GM12878 (cell line): ENCODE data around the gene LRRIQ1. TPM values are rescaled to one million over a fixed set of nuclear protein-coding genes. Genes with fewer than 3 reads are reported as not detected.

ENCODE experiments used
- ATAC-seq: fragments of 200-7000 bp; cut with Tn5 transposase; 3 replicates; pipeline ENCODE4 v1.9.1; 2020; ENCODE audit warnings: mild to moderate bottlenecking, moderate library complexity
- BruUV-seq: library from RNA; stranded (reverse); fragments of 400-500 nt; replicated peaks from 2 replicates; lab custom pipeline; 2021; lab: Mats Ljungman, UMichigan
- CTCF ChIA-PET: fragments of 300-600 bp; sonication (Branson Sonifier 250); formaldehyde crosslinking; extraction: SDS; loops from one replicate; lab custom pipeline; 2021; ENCODE audit warnings: inconsistent platforms; lab: Yijun Ruan, JAX
- POLR2A ChIA-PET: fragments of 350-600 bp; formaldehyde crosslinking; extraction: SDS; loops from one replicate; lab custom pipeline; 2021; ENCODE audit warnings: inconsistent platforms; lab: Charles Lee
- RAD21 ChIA-PET: fragments of 300-600 bp; sonication (Branson Sonifier 250); formaldehyde crosslinking; loops from one replicate; lab custom pipeline; 2023; ENCODE audit warnings: antibody characterized with exemption; ENCODE audit not compliant: unreplicated experiment; lab: Charles Lee
- SMC1A ChIA-PET: fragments of 300-600 bp; sonication (Branson Sonifier 250); formaldehyde crosslinking; loops from one replicate; lab custom pipeline; 2023; ENCODE audit not compliant: unreplicated experiment, uncharacterized antibody; lab: Charles Lee
- DNase-seq: peaks from one replicate; pipeline ENCODE4 v3.0.0-alpha.2; 2011; ENCODE audit warnings: low read depth, low spot score
- FAIRE-seq: peaks from 3 replicates; lab custom pipeline; 2011; peaks lifted over from hg19 to GRCh38; lab: Jason Lieb, UNC
- H2AFZ ChIP-seq: 2 replicates; pipeline ENCODE4 v1.6.0; 2011; ENCODE audit warnings: low read depth, low read length, control low read depth; ENCODE audit not compliant: control insufficient read depth
- H3K27ac ChIP-seq: 2 replicates; pipeline ENCODE4 v1.5.1; 2011; ENCODE audit warnings: control low read depth; ENCODE audit not compliant: control insufficient read depth, insufficient read depth
- H3K27me3 ChIP-seq, 2 experiments: replicated peaks in 1 of 2; 2 replicates each; pipeline versions ENCODE4 v1.6.0 to v1.6.1; 2011; ENCODE audit warnings: low read length in 1 of 2; ENCODE audit not compliant: control insufficient read depth in 2 of 2, insufficient read depth in 2 of 2
- H3K36me3 ChIP-seq, 2 experiments: 2 replicates each; pipeline ENCODE4 v1.5.1; 2011; ENCODE audit warnings: low read length in 1 of 2; ENCODE audit not compliant: control insufficient read depth in 2 of 2, insufficient read depth in 2 of 2
- H3K4me1 ChIP-seq: 2 replicates; pipeline ENCODE4 v1.6.1; 2011; ENCODE audit warnings: mild to moderate bottlenecking, low read length, moderate library complexity, mixed read lengths; ENCODE audit not compliant: control insufficient read depth, insufficient read depth
- H3K4me2 ChIP-seq: 2 replicates; pipeline ENCODE4 v1.6.0; 2011; ENCODE audit warnings: control low read depth; ENCODE audit not compliant: control insufficient read depth, insufficient read depth
- H3K4me3 ChIP-seq: fragments of 200-600 bp; sonication (generic); 2 replicates; pipeline ENCODE4 v1.5.1; 2016
- H3K79me2 ChIP-seq: 2 replicates; pipeline ENCODE4 v1.6.0; 2011; ENCODE audit warnings: low read length; ENCODE audit not compliant: control insufficient read depth, insufficient read depth
- H3K9ac ChIP-seq: 2 replicates; pipeline ENCODE4 v1.8.0; 2011; ENCODE audit warnings: low read length, control low read depth, mixed read lengths; ENCODE audit not compliant: control insufficient read depth, insufficient read depth
- H3K9me3 ChIP-seq: replicated peaks from 3 replicates; pipeline ENCODE4 v1.5.1; 2011; ENCODE audit warnings: mild to moderate bottlenecking, low read length; ENCODE audit not compliant: control insufficient read depth, insufficient read depth
- H4K20me1 ChIP-seq: 2 replicates; pipeline ENCODE4 v1.6.0; 2011; ENCODE audit not compliant: control insufficient read depth, insufficient read depth
- CEBPB ChIP-seq, 2 experiments: fragments of 150-350 bp in 1 of 2; IDR thresholded peaks; 2 replicates each; pipeline ENCODE4 v1.6.1; 2012 to 2014; ENCODE audit warnings: low read depth in 2 of 2, low read length in 2 of 2, borderline replicate concordance in 1 of 2, inconsistent platforms in 1 of 2
- CREM ChIP-seq: IDR thresholded peaks from 2 replicates; pipeline ENCODE4 v1.6.1; 2014; ENCODE audit warnings: antibody characterized with exemption, low read depth
- E2F8 ChIP-seq: fragments of 450-650 bp; IDR thresholded peaks from 2 replicates; pipeline ENCODE4 v1.6.1; 2018; ENCODE audit warnings: mild to moderate bottlenecking, low read depth, moderate library complexity; ENCODE audit not compliant: partially characterized antibody
- HDAC2 ChIP-seq: fragments of 200-600 bp; sonication (generic); IDR thresholded peaks from 2 replicates; pipeline ENCODE4 v1.6.1; 2017
- HDGF ChIP-seq: fragments of 450-650 bp; IDR thresholded peaks from 2 replicates; pipeline ENCODE4 v1.6.1; 2016; ENCODE audit warnings: antibody characterized with exemption
- IKZF1 ChIP-seq: fragments of 450-650 bp; conservative IDR thresholded peaks from 2 replicates; pipeline ENCODE4 v1.6.1; 2017; ENCODE audit warnings: antibody characterized with exemption, mild to moderate bottlenecking
- NFIC ChIP-seq: IDR thresholded peaks from 2 replicates; pipeline ENCODE4 v1.6.1; 2012; ENCODE audit warnings: low read depth, mild to moderate bottlenecking, inconsistent platforms, low read length, moderate library complexity
- NKRF ChIP-seq: fragments of 450-650 bp; conservative IDR thresholded peaks from 2 replicates; pipeline ENCODE4 v1.6.1; 2017; ENCODE audit warnings: mild to moderate bottlenecking, moderate library complexity
- POLR2AphosphoS2 ChIP-seq: IDR thresholded peaks from 2 replicates; pipeline ENCODE4 v1.6.1; 2011; ENCODE audit warnings: low read depth, mild to moderate bottlenecking, low read length, improper control_type of control experiment, moderate library complexity
- SREBF2 ChIP-seq: IDR thresholded peaks from 2 replicates; pipeline ENCODE4 v1.6.1; 2012; ENCODE audit warnings: mild to moderate bottlenecking, low read length
- TARDBP ChIP-seq: IDR thresholded peaks from 2 replicates; pipeline ENCODE4 v1.6.1; 2016; ENCODE audit warnings: borderline replicate concordance
- ZBED1 ChIP-seq: IDR thresholded peaks from 2 replicates; pipeline ENCODE4 v1.6.1; 2016; ENCODE audit warnings: borderline replicate concordance
- ZSCAN29 ChIP-seq: fragments of 450-650 bp; IDR thresholded peaks from 2 replicates; pipeline ENCODE4 v1.6.1; 2017; ENCODE audit warnings: mild to moderate bottlenecking, moderate library complexity
- WGBS: methylation state at CpG from one replicate; pipeline ENCODE4 v1.1.6; 2016; ENCODE audit warnings: low lambda C conversion rate; ENCODE audit not compliant: insufficient replicate concordance, insufficient coverage; ENCODE audit errors: missing lambda C conversion rate; 5-methylcytosine and 5-hydroxymethylcytosine counted together
- in situ Hi-C: fragments of 300-500 bp; cut with MboI; formaldehyde crosslinking; loops from 9 replicates; pipeline ENCODE4 v1.14.3; 2018; ENCODE audit warnings: mixed read lengths
- intact Hi-C: fragments of 100-400 bp; cut with micrococcal nuclease; formaldehyde crosslinking; loops from one replicate; pipeline ENCODE4 v1.14.2; 2022; ENCODE audit not compliant: unreplicated experiment
- polyA plus RNA-seq, 11 experiments: library from polyadenylated mRNA; depleted of rRNA in 4 of 11; unstranded in 6 of 11; stranded (reverse) in 5 of 11; fragments of >200 nt; fragmentation: Nextera tagmentation in 4 of 11; fragmentation: Illumina TruSeq in 1 of 11; extraction: Ambion mirVana in 4 of 11; extraction: Trizol in 1 of 11; gene quantifications; 1 replicate in 1 of 11; 2 replicates in 10 of 11; pipeline versions ENCODE4 v1.2.1 to v1.2.3, GENCODE V29; 2011 to 2016; ENCODE audit warnings: inconsistent platforms in 2 of 11, missing spikeins in 2 of 11, low read depth in 1 of 11
- total RNA-seq, 4 experiments: library from RNA; depleted of rRNA in 3 of 4; stranded (reverse); fragments of >200 nt in 3 of 4; fragmentation: Illumina TruSeq in 1 of 4; extraction: Trizol in 1 of 4; gene quantifications; 2 replicates each; pipeline versions ENCODE4 v1.2.1 to v1.2.3, GENCODE V29; 2013 to 2021

Gene LRRIQ1
- total and polyA plus RNA-seq, 10 of the 15 experiments (the other 5 are each of a cell fraction or from before 2014, with no cell fraction given): 0.14 to 0.45 (median 0.37) TPM; not detected in 4

DNA sequence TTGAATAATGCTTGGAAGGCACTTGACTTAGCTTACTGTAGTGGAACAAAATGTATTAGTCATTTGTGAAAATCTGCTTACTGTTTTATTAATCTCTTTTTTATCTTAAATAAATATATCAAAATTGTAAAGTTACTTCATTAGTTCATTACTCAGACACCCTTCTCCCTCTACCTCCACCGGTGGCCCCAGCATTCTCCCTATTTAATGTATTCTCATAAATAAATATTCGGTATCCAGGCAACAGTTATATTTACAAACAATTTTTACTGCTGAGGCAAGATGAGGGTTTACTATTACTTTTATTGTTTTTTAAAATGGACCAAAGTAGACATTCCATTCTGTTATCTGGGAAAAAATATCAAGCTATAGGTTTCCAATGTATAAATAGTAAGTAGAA lies 224.3 kb downstream of the LRRIQ1 start:
- in situ Hi-C loops (no loop called here), intact Hi-C loops (no loop called here)
- ChIA-PET RAD21 (no interaction called here), POLR2A (interaction anchor here (0.7 kb wide), 1 partner anchor 171 kb away, joined by 5 read pairs; no protein-coding TSS in a partner anchor), CTCF (no interaction called here), SMC1A (no interaction called here)
- TF ChIP-seq E2F8 (no peak), SREBF2 (no peak), POLR2AphosphoS2 (no peak), NFIC (no peak), HDAC2 (no peak)
- FAIRE-seq (no peak), ATAC-seq (no peak), DNase-seq (no peak)
- no TSS peak for BruUV-seq
- Histone ChIP-seq H3K4me1 (no peaks in the 10 kb centered on the region), H3K79me2 (no peaks in the 10 kb centered on the region), H3K9me3 (no peaks in the 10 kb centered on the region), H3K27ac (no peak overlapping the region), H3K4me2 (no peak overlapping the region), H3K36me3 (no peaks in the 10 kb centered on the region), H3K9ac (no peak overlapping the region), H2AFZ (no peak overlapping the region), H4K20me1 (no peaks in the 10 kb centered on the region), H3K27me3 (no peaks in the 10 kb centered on the region), H3K4me3 (no peak overlapping the region)
- 55% methylated on average over 2 of the region's 2 CpGs for WGBS

DNA sequence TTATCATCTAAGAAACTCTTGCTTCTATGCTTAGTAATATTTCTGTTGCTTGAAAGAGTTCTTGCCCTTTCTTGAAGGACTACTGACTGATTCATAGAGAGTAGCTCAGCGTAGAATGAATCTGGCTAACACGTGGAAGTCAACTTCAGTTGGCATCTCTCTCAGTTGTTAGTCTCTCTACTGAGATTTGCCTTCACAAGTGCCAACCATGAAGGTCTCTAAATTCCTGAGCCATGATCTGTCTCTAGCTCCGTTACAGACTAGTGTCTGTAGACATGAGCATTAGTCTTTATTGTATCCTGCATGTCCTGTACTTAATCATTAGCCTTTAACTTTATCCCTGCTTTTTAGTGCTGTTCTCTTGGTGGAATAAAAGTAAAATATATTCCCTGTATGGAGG lies 224.7 kb downstream of the LRRIQ1 start:
- ChIA-PET RAD21 (no interaction called here), POLR2A (no interaction called here), SMC1A (no interaction called here), CTCF (no interaction called here)
- no TSS peak for BruUV-seq
- Histone ChIP-seq H3K4me2 (no peak overlapping the region), H4K20me1 (no peaks in the 10 kb centered on the region), H3K27ac (no peak overlapping the region), H3K27me3 (no peaks in the 10 kb centered on the region), H3K9me3 (no peaks in the 10 kb centered on the region), H3K4me1 (no peaks in the 10 kb centered on the region), H3K4me3 (no peak overlapping the region), H2AFZ (no peak overlapping the region), H3K9ac (no peak overlapping the region), H3K79me2 (no peaks in the 10 kb centered on the region), H3K36me3 (no peaks in the 10 kb centered on the region)
- TF ChIP-seq HDGF: no peak
- TF ChIP-seq NKRF: no peak
- no peak for TF ChIP-seq ZBED1
- no peak for TF ChIP-seq IKZF1
- no peak for TF ChIP-seq CREM
- TF ChIP-seq ZSCAN29: no peak
- TF ChIP-seq TARDBP: no peak
- TF ChIP-seq CEBPB (IDR thresholded peaks at IDR 0.05; ENCODE audit: borderline replicate concordance in 1 of 2, low read depth in 2 of 2, low read length in 2 of 2): no peak
- no peak for ATAC-seq
- FAIRE-seq: no peak
- intact Hi-C loops (no loop called here), in situ Hi-C loops (no loop called here)
- DNase-seq: no peak
- WGBS: 10% methylated on average over 3 of the region's 3 CpGs
